SKM-1 (cell line): ENCODE data around the gene PRC1.

ENCODE experiments used
- DNase-seq: peaks from one replicate; lab custom pipeline; 2025; ENCODE audit not compliant: unreplicated experiment; lab: John Stamatoyannopoulos, UW

The PRC1 gene

DNA sequence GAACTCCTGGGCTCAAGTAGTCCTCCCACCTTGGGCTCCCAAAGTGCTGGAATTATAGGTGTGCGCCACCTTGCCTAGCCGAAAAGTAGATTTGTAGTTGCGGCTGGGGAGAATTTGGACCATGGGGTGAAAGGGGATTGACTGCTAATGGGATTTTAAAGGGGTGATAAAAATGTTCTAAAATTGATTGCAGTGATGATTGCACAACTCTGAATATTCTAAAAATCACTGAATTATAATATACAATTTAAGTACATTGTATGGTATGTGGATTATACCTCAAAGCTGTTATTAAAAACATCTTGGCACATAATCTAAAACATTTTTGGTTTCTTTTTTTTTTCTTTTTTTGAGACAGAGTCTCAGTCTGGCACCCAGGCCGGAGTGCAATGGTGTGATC, 3.9 kb downstream of the PRC1 start:
- DNase-seq: no peak

DNA sequence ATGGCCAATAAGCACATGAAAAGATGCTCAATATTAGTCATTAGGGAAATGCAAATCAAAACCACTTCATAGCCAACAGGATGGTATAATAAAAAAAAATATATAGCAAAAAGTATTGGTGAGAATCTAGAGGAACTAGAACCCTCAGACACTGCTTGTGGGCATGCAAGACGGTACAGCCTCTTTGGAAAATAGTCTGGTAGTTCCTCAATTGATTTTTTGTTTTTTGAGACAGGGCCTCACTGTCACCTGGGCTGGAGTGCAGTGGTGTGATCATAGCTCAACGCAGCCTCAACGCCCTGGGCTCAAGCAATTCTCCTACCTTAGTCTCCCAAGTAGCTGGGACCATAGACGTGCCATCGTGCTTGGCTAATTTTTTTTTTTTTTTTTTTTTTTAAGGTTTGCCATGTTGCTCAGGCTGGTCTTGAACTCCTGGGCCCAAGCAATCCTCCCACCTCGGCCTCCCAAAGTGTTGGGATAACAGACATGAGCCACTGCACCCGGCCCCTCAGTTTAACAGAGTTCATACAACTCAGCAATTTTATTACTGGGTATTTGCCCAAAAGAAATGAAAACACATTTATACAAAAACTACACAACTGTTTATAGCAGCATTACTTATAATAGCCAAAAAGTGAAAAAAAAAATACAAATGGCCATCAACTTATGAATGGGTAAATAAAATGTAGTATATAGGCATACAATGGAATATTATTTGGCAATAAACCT, 5.1 kb downstream of the PRC1 start:
- no peak for DNase-seq

DNA sequence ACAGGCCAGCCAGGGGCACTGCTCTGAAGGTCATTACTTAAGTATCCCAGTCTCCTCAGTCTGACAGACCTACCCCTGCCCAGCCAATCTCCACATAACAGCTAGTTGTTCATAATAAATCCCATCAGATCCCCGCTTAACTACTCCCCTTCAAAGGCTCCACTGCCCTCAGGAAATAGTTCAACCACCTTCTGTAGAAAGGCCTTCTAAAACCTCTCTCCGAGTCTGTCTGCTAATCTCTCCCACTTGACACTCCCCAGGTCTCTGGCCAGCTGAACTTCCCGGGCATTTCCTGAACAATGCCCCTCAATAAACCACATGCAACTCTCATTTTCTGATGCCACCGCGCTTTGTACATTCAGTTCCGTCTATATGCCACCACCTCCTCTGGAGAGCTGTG, 6.0 kb downstream of the PRC1 start:
- no peak for DNase-seq

DNA sequence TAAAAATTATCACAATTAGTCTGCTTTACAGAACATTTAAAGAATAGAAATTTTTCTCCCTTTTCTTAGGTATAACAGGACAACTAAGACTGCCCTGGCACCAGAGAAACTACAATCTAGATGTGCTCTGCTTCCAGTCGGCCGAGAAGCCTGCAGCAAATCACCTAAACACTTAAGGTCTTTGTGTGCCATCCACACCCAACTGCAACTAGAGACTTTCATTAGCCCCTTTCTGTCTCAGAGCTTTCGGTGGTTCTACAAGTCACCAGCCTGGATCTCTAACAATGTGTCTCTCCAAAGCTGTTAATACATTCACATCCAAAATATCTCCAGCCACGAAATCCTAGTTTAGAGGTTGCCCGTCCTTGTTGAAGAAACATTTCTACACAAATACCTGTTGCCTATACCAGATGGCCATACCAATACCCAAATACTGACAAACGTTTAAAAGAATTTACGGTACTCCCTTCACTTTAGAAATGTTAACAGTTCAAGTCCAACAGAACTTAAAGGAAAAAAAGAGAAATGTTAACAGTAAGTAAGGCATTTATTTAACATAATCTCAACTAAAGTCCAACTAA, 6.7 kb downstream of the PRC1 start:
- DNase-seq: no peak

DNA sequence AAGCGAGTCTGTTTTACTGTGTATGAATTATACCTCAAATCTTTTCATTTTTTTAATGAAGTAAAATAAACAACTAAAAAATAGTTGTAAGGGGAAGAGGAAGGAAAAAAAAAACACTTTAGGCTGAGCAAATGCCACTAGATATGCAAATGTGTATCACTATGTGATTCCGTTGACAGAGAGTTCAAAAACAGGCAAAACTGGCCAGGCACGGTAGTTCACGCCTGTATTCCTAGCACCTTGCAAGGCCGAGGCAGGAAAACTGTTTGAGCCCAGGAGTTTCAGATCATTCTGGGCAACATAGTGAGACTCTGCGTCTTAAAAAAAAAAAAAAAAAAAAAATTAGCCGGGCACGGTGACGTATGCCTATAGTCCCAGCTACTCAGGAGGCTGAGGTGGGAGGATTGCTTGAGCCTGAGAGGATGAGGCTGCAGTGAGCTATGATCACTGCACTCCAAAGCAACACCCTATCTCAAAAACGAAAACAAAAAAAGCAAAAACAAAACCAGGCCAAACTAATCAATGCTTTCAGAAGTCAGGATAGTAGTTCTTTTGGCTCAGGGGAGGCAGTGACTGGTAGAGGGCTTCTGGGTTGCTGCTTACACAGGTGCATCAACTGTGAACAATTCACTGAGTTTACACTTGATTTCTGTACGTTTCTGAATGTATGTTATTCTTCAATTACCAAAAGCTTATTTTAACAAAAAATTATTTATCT, 7.4 kb downstream of the PRC1 start:
- DNase-seq: no peak

DNA sequence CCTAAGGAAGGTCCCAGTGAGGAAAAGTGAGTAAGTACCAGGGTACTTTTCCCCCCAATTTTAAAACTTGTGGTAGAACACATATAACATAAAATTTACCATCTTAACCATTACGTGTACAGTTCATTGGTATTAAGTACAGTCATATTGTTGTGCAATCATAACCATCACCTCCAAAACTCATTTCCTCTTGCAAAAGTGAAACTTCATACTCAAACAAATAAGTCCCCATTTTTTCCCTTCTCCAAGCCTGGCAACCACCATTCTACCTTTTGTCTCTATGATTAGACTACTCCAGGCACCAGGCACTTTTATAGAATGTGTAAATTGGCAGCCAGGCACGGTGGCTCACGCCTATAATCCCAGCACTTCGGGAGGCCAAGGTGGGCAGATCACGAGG, 12.2 kb downstream of the PRC1 start:
- DNase-seq: no peak

DNA sequence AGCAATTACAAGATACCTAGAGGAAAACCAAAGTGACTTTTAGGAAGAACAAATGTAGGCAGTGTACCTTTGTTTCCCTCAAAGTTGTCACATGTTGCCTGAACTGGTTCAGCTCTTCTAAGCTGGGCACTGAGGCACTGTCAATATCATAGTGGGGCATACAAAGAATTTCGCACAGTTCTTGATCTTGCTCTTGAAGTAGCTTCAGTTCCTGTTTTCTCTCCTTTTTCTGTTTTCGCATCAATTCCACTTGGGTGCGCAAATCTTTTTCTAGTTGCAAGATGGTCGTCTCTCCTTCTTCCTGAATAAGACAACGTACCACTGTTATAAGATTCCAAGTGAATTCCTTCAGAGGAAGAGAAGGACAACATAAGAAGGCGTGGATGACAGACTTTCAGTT, 12.7 kb downstream of the PRC1 start:
- no peak for DNase-seq

DNA sequence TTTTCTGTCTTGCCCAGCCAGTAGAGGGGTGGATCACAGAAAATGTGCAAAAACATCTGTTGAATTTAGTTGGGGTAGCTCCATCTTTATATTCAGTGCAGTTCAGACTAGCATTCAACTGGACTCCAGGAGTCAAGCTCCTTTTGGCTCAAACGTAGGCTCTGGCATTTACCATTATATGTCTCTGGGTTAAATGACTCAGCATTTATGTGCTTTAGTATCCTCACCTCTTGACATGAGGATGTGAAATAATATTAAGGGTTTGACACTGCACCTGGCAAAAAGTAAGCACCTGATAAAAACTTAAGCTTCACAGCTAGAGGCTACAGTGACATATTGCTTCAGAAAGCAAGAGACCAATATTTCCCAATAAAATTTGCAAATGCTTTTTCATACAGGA, 14.8 kb downstream of the PRC1 start:
- DNase-seq: no peak

DNA sequence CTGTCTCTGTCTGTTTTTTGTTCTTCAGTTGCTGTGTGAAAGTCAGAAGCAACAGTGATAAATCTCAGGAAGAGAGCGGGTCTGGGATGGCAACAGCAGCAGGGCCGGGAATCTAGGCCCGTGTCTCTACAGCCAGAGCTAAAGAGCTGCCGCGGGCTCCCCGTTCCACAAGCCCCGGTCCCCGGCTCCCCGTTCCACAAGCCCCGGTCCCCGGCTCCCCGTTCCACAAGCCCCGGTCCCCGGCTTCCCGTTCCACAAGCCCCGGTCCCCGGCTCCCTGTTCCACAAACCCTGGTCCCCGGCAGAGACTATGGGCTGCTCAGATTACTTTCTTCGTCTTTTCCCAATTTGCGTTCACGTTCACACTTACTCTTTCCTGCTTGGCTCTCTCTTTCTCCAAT, 20.1 kb downstream of the PRC1 start:
- DNase-seq: no peak

DNA sequence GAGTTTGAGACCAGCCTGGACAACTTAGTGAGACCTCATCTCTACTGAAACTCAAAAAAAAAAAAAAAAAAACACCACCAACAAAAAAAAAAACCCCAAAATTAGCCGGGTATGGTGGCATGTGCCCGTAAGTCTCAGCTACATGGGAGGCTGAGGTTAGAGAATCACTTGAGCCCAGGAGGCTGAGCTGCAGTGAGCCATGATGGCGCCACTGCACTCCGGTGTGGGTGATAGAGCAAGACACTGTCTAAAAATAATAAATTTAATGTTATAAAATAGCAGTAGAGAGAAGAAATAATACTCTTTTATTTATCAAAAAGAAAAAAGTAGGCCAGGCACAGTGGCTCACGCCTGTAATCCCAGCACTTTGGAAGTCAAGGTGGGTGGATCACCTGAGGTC, 22.2 kb downstream of the PRC1 start:
- DNase-seq: no peak

DNA sequence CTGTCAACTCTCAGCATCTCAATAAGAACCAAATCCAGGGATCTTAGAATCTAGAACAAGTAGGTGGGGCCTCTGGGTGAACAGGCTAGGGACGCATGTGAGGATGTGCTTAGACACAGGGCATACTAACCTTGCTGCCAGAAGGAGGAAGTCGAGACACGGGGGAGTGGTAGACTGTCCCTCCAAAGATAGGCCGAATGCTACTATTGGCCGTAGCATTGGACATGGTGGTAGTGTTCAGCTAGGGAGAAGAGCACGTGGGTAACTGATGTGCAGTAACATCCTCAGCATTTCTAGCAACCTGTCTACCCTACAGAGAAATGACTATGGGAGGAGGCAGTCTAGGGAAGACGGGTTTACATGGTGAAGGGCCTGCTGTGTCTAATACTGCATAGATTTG, 24.1 kb downstream of the PRC1 start:
- no peak for DNase-seq

DNA sequence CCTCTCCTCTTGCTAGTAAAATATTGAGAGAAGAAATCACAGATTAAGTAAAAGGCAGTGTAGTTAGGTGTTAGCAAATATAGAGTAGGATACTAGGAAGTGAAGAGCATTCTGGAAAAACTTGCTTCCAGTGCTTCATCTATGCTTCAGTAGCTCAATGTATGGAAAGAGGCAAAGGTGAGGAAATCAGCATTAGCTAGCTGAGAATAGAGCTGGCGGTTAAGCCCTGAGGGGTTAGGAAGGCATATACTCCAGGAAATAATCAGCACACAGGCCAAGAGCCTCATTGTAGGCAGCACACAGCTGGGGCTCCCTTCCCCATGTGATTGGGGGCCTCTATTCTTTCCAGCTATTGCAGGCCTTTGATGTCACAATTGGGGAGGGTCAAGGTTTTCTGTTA, 25.9 kb downstream of the PRC1 start:
- no peak for DNase-seq

DNA sequence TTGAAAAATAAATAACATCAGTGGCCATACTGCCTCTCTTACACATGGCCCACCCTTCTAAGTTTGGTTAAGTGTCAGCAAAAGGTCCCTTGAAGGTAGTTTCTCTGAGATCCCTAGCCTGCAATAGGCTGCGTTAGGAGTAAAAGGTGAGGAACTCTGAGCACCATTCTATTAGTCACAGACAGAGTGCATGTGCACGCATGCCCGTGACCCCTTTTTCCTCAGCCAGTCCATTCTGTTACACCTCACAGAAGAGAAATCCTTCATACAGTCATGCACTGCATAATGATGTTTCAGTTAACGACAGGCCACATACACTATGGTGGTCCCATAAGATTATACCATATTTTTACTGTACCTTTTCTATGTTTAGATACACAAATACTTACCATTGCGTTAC, 27.1 kb downstream of the PRC1 start:
- DNase-seq: no peak

DNA sequence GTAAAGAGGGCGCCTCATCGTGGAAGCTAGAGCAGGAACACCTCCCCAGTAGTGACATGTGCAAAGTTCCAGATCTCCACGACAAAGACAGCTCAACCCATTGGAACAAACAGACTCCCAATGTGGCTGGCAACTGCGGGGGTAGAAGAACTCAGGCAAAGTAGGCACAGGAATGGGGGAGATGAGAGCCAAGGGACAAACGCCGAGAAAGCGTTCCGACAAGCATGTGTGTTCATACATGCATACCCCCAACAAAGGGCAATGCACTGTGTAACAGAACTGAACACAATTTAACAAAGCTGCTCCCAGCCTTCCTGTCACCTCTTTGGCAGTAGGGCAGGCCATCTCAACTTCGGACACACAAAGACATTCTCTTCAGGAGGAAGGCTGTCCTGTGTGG, 28.1 kb downstream of the PRC1 start:
- no peak for DNase-seq

DNA sequence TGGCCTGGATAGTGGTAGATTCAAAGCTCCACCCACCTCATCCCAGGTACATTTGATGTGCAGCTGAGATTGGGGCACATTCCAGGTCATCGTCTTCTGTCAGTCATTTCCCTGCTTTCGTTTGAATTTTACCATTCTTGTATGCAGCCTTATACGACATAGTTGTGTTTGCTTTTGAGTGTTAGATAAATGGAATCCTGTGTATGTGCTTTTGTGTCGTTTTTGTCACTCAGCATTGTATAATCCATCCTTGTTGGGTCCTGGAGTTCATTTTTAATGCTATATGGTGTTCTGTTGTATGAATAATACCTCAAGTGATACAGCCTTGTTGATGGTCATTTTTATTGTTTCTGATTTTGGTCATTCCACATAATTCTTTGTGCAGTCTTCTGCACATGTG, 32.3 kb downstream of the PRC1 start:
- no peak for DNase-seq

DNA sequence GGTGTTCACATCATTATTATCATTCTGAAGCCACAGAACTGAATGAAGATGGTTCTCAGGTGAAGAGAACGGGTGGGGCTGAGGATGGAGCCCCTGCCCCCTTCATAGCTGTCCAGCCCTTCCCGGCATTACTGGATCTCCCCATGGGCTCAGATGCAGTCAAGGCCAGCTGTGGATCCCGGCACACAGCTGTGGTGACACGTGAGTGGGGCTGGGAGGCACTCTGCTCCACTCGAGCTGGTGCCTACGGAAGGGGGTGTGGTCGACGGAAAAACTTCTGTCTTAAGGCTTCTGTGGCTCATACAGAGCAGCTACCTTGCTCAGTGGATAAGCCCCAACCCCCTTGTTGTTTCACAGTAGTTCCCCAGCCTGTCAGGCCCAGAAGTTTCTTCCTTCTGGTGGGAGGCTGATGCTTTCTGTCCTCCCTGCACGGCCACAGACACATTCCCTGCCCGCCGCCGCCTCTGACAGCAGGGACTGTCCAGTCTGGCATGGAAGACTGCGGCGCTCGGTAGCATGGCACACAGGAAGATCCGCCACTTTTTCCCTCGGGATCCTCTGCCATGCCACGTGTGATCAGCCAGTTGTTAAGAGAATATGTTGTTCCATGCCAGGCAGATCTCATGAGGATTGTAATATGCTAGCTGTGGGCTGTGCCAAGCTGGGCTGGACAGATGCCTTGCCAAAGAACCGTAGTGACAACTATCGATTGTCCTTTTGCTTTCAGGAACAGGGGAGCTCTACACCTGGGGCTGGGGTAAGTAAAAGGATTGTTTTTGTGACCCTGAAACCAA, 33.8 kb downstream of the PRC1 start:
- DNase-seq: no peak

DNA sequence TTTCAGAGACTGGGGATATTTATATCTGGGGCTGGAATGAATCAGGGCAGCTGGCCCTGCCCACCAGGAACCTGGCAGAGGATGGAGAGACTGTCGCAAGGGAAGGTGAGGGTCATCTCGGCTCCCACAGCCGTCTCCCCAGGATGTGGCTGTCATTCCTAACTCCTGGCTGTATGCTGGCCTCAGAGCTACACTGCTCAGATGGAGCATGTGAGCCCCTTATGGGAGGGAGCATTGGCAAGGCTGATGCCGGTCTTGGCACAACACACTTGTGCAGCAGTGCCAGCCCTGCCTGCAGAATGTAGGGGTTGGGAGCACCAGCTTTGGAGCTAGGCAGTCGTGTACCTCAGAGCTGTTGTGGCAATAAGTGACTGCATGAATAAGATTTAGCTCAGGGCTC, 34.4 kb downstream of the PRC1 start:
- DNase-seq: no peak

DNA sequence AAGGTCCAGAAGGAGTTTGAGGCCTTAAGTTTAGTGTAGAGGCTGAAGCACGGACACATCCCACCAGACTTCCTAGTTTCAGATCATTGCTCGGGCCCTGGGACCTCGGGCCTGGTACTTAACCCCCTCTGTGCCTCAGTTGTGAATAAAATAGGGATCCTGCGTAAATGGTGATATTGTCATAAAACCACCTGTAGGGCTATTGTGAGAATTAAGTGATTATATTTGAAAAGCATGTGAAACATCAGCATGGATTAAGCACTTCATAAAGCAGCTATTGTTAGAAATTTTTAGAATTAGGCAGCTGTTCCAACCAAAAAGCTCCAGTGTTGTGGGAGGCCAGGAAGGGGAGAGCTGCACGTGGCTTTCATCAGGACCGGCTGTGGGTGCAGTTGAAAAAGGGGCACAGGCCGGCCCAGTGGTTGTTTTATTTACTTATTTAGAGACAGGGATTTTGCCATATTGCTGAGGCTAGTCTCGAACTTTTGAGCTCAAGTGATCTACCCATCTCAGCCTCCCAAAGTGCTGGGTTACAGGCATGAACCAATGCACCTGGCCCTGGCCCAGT, 35.2 kb downstream of the PRC1 start:
- no peak for DNase-seq

DNA sequence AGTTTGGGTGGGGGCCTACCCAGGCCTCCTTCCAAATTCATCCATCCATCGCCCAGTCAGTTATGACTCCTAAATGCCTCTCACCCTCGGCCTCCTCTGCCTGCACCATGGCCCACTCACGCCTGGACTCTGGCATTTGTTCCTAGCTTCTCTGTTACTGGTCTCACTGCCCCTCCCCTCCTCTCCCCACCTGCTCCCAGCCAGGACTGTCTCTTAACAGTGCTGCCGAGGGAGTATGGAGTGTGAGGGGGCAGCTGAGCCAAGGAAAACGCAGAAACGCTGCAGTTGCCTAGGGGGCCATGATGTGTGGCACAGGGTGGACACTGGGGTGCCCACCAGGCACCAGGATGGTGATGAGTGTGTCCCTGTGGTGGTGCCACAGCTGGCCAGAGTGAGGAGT, 36.5 kb downstream of the PRC1 start:
- no peak for DNase-seq

DNA sequence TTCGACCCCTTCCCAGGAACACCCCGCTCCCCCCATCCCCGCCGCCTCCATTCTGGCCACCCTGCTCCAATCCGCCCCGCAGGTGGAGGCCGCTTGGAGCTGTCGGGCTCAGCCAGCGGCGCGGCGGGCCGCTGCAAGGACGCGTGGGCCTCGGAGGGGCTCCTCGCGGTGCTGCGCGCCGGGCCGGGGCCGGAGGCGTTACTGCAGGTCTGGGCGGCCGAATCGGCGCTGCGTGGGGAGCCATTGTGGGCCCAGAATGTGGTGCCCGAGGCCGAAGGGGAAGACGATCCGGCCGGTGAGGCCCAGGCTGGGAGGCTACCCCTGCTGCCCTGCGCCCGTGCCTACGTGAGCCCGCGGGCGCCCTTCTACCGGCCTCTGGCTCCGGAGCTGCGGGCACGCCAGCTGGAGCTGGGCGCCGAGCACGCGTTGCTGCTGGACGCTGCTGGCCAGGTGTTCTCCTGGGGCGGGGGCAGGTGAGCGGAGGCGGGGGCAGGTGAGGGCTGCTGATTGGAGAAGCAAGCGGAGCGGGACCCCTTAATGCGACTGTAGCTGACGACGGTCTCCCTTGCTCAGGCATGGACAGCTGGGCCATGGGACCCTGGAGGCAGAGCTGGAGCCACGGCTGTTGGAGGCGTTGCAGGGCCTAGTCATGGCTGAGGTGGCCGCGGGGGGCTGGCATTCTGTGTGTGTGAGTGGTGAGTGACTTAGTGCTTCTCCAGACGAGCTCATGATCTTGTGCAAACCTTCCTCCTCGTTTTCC, 37.1 kb downstream of the PRC1 start:
- DNase-seq: no peak
